ENCODE data around the gene GALM.

DNA sequence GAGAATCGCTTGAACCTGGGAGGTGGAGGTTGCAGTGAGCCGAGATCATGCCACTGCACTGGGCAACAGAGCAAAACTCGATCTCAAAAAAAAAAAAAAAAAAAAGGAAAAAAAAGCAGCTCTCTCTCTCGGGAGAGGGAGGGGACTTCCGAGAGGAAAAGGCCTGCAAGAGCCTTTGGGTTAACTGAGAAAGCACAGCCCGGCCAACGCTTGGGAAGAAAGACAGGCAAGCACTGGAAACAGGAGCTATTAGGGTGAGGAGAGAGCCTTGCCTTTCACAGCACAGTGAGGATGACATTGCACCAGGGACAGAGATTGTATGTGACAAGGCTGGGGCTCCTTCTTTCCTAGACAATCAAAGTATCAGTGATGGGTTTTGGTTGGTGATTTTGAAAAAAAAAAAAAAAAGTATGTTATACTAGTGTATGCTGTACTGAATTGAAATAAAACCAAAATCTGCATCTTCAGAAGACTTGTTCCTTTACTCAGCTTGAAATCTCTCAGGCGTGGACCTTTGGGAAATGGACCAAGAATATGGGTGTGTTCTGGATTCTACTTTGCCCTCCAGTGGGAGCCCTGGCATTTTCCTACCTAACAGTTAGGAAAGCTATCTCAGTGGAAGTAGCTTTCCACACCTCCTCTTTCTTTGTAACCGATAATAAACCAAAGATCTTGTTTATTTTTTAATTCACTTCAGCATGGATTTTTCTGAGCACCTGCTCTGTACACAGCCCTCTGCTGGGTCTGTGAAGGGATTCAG, 68.6 kb downstream of the GALM start:
- TF ChIP-seq POLR2A (IDR thresholded peaks at IDR 0.05) = no peak
- TF ChIP-seq, protein P1, sequence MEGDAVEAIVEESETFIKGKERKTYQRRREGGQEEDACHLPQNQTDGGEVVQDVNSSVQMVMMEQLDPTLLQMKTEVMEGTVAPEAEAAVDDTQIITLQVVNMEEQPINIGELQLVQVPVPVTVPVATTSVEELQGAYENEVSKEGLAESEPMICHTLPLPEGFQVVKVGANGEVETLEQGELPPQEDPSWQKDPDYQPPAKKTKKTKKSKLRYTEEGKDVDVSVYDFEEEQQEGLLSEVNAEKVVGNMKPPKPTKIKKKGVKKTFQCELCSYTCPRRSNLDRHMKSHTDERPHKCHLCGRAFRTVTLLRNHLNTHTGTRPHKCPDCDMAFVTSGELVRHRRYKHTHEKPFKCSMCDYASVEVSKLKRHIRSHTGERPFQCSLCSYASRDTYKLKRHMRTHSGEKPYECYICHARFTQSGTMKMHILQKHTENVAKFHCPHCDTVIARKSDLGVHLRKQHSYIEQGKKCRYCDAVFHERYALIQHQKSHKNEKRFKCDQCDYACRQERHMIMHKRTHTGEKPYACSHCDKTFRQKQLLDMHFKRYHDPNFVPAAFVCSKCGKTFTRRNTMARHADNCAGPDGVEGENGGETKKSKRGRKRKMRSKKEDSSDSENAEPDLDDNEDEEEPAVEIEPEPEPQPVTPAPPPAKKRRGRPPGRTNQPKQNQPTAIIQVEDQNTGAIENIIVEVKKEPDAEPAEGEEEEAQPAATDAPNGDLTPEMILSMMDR (IDR thresholded peaks at IDR 0.05) = no peak

Data from right lobe of liver (tissue), 4 donors.